GM21381 (cell line): Measurements from ENCODE around the gene OSBP2.
"Not testable (repeated sequence)": the region's sequence is repeated elsewhere in the genome, so short reads cannot be mapped to it uniquely, and the experiment has no call there.

Experiments
- ATAC-seq: cut with Tn5 transposase; IDR thresholded peaks from one replicate; pipeline ENCODE4 v1.9.1; 2021; ENCODE audit warnings: mild to moderate bottlenecking, moderate library complexity; ENCODE audit not compliant: unreplicated experiment

OSBP2 gene

DNA sequence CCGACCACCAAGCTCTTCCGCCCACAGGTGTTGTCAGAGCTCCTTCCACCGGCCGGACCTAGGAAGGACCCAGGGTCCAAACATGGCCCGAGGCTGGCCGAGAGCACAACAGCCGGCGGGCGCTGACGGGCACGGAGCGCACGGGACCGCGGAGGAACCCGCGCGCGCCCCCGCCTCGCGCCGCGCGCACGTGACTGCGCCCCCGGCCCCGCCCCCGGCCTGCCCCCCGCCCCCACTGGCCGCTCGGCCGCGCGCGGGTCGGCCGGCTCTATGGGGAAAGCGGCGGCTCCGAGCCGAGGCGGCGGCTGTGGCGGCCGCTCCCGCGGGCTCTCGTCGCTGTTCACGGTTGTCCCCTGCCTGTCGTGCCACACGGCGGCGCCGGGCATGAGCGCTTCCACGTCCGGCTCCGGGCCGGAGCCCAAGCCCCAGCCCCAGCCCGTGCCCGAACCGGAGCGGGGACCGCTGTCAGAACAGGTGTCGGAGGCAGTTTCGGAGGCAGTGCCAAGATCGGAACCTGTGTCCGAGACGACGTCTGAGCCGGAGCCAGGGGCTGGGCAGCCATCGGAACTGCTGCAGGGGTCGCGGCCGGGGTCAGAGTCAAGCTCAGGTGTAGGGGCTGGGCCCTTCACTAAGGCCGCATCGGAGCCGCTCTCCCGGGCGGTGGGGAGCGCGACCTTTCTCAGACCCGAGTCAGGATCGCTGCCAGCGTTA is at the start of gene OSBP2:
Gene OSBP2, plus strand, starts transcription at position 235 of the 711 bp plus-strand sequence. Its CDS starts 36 bp downstream, at position 271.
- ATAC-seq, result no peak

- ATAC-seq, result no peak
Measured at GRCh38 chr22:30646518-30647160, 48.0 kb upstream of the OSBP2 start.

DNA sequence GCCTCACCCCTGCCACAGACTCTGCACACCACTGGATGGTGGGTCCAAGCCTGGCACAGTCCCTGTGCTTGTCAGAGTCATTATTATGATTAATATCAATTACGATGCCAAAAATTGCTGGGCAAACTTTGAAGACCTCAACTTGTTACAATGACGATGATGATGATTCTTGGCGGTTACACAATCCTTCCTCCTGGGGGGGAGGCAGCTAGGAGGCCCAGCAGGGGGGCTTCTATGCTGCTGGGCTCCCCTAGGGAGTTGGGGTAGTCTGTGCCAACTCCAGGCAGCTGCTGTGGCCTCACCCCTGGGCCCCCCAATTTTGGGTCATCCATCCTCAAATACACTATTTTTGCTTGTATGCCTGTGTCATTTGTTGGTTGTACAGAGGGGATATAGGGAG is 47.1 kb upstream of the OSBP2 start:
- ATAC-seq, result no peak

DNA sequence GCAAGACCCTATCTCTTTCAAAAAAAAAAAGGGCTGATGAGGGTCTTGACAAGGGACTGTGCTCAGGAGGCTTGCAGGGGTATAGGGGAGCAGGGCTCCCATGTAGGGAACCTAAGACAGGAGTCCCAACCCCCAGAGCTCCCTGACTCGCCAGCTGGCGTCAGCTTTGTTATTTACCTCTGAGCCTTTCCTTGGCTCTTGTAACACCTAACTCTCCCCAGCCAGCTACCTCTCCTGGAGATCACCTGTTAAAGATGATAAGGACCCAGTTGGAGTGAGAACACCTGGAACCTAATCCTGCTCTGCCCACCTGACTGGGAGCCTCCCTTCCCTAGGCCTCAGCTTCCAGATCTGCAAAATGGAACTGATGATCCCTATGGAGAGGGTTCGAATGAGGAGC is 45.8 kb upstream of the OSBP2 start:
- ATAC-seq, result no peak

DNA sequence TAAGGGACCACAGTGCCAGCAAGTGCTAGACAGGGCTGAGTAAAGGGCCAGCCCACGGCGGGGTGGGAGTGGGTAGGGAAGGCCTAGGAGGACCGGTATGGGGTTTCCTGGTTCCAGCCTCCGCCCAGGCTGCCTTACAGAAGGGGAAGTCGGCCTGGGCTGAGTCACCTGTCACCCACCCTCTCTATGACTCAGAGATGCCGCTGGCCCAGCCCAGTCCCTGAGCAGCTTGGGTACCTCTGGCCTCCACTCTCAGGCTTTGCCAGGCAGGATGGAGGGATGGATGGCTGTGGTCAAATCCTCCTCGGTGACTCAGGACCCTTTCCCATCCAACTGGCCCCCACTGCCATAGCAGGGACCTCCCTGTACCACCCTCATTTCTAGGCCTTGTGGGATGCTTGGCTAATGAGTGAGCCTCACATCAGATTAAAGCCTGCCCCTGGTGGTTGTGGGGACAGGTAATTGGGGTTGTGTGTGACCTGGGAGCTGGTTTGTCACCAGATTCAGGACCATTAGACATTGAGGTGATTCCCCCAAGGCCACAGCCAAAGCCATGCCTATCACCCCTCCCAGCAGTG is 45.2 kb upstream of the OSBP2 start:
- ATAC-seq, result peak; percentile 73

DNA sequence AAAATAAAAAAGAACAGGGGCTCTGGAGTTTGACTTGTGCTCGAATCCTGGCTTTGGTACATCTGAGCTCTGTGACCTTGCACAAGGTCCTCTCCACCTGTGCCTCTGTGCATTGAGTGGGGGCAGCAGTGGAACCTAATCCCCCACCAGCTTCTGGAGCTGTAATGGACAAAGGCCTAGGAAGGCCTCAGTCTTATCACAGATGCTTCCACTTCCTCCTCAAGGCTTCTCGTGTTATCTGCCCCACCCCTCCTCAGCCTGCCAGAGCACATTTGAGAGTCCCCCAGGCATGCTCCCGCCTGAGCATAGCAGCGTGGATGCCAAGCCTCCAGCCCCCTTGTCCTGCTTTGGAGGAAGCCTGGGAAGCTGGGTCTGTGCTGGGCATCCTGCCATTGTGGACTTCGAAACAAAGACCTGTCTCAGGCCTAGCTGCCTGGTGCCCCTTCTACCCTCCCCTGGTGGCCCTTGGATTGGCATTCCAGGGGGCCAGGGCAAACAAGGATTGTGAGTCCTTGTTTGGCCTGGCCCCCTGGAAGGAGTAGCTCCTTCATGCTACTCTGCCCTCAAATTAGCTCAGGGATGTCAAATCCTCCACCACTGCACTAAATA is 44.1 kb upstream of the OSBP2 start:
- no peak for ATAC-seq

GRCh38 chr22:30652852-30653251 is 41.8 kb upstream of the OSBP2 start:
- no peak for ATAC-seq

GRCh38 chr22:30654361-30654760 is 40.3 kb upstream of the OSBP2 start:
- ATAC-seq, result no peak

DNA sequence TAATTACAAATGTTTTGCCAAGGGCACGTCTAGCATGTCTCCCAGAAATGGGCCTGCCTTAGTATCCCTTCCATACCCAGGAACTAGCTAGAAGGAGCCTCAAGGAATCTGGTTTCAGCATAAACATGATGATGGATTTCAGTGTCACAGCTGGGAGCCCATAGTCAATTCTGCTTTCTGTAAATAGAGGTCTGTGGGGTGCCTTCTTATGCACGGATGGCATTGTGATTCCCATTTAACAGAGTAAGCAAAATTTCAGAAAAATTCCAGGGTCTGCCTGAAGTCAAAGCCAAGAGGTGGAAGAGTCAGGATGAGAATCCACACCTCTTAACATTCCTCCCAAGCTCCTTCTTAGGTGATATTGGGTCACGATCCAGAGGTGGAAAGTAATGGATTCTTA is 39.1 kb upstream of the OSBP2 start:
- ATAC-seq, result no peak

DNA sequence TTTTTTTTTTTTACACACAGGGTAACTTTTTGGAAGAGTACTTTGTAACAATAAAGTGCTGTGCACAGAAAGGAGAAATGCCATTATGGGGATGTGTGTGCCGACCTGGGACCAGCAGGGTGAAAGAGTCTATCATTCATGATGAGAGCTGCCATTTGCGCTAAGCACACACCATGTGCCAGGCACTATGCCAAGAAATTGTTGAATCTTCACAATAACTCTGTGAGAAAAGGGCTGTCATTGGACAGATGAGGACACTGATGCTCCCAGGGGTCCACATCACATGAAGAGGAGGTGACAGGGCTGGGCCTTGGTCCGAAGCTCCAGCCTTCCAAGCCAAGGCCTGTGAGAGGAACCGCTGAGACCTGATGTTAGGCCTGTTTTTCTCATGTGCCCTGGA is 32.6 kb upstream of the OSBP2 start:
- no peak for ATAC-seq

GRCh38 chr22:30664798-30665197 is 29.9 kb upstream of the OSBP2 start:
- ATAC-seq, result no peak

DNA sequence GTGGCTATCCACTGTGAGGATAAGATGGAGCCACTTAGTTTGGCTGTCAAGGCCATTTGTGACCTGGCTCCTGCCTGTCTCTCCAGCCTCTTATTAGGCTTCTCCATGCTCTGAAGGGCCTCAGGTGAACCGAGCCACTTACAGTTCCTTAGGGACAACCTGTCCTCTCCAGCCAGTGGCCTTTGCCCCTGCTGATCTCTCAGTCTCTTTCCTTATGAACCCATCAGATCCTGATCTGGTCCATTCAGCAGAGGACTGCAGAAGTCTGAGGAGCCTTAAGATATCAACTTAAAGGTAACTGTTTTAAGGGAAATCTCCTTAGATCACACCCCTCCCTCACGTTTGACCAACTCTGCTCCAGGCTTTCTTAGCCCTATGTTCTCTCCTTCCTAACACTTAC is 29.4 kb upstream of the OSBP2 start:
- ATAC-seq, result no peak

GRCh38 chr22:30665786-30666185 is 28.9 kb upstream of the OSBP2 start:
- ATAC-seq, result no peak

DNA sequence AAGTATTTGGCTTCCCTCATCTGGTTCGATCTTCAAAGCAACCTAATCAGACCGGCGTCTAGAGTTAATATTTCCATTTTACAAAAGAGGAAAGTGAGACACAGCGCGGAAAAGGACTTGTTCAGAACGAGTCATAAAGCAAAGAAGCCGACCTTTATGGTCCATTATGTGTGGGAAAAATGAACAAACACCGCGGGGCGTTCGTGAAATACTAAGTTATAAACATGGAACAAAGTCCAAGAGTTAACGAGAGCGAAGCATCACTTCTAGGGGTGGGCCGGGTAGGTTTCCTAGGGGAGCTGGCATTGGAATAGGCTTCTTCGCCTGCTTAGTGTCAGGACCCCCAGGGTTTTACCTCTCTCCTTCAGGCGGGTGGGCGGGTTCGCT is 27.6 kb upstream of the OSBP2 start:
- no peak for ATAC-seq

DNA sequence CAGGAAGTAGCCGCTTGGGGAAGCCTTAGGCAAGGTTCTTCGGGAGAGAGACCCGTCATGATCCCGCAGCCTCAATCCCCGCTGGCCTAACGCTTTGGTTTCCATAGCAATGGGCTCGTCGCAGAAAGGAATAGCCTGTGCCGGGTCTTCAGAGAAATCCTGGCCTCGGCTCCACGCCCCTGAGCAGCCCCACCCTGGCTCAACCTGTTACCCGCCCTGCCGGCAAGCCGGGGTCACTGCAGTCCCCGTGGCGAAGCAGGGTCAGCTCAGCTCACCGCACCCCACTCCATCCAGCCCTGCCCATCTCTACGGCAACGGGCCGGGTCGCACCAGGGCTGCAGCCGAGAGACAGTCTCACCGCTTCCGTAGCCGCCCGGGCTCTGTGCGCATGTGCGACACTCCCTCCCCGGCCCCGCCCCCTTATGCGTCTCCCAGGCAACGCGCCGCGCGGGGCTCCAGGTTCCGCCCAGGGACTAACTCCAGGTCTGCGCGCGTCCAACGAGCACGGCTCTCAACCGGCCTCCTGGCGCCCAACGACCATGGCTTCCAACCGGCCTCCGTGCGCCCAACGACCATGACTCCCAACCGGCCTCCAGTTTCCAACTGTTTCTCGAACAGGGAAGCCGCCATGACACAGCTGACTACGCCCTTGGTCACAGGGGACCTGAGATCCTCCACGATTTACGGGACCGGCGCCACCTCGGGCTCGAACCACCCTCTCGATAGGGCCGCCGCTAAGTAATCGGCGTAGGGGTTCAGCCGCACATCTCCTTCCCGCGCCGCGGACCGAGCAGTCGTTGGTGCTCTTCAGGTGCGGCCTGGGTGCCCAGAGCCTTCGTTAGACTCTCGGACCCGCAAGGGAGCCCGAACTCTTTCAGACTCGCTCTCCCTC is 26.9 kb upstream of the OSBP2 start, which contains the start of gene DUSP18:
Gene DUSP18, minus strand, starts transcription at position 382 of the 892 bp plus-strand sequence. CDS start 3,872 bp downstream, outside the sequence.
- peak; percentile 87 for ATAC-seq

- peak; percentile 6 for ATAC-seq
Measured at GRCh38 chr22:30668386-30668710, 26.3 kb upstream of the OSBP2 start.

DNA sequence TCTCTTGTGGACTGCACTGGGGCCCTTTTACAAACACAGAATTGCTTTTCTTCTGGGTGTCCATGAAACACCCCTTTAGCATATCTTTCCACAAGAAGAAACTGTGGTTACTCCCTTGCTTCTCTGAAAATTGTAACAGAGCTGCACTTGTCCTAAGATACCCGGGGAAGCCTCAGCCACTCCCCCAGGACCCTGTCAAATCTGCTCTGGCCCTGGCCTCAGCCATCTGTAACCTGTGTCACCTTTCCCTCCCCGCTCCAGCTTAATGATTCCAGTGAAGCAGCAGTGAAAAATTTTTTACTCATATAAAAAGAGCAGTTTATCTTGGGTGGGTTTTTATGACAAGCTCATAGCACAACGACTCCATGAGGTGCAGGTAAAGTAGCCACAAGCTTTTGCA is 23.6 kb upstream of the OSBP2 start:
- no peak for ATAC-seq

GRCh38 chr22:30673136-30673535 is 21.5 kb upstream of the OSBP2 start:
- no peak for ATAC-seq

- ATAC-seq, result no peak
Measured at GRCh38 chr22:30674482-30674881, 20.2 kb upstream of the OSBP2 start.

GRCh38 chr22:30675436-30675835 is 19.2 kb upstream of the OSBP2 start:
- no peak for ATAC-seq

DNA sequence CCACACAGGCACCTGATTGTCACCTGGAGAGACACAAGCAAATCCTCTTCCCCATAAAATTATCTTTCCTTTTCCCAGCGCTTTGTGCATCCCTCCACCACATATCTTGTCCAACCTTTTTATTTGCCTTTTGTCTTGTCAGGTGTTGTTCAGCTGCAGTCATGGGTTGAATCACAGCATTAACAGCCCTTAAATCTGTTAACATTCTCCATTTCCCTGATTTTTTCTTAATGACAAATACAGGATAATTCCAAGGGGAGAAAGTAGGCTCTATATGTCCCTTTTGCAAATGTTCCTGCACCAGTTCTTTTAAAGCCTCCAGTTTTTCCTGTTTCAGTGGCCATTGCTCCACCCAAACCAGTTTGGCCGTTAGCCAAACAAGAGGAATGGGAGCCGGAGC is 18.1 kb upstream of the OSBP2 start:
- ATAC-seq, result not testable (repeated sequence)
